ENCODE results near the gene CLCN5.

DNA sequence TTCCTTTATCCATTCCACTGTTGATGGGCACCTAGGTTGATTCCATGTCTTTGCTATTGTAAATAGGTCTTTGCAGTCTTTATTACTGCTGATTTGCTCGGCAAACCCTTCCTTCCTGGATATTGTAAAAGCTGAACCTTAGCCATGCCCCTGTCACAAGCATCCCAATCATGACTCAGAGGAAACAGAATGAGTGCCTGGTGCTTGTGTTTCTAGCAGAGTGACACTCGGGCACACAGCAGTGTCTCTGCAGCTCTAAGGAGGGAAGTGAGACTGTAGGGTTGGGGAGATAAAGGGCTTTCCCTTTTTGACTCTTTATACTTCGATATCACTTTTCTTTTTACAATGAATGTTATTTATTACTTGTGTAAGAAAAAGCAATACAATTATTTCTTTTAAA is 195.1 kb downstream of the CLCN5 start:
- TF ChIP-seq, protein P1, sequence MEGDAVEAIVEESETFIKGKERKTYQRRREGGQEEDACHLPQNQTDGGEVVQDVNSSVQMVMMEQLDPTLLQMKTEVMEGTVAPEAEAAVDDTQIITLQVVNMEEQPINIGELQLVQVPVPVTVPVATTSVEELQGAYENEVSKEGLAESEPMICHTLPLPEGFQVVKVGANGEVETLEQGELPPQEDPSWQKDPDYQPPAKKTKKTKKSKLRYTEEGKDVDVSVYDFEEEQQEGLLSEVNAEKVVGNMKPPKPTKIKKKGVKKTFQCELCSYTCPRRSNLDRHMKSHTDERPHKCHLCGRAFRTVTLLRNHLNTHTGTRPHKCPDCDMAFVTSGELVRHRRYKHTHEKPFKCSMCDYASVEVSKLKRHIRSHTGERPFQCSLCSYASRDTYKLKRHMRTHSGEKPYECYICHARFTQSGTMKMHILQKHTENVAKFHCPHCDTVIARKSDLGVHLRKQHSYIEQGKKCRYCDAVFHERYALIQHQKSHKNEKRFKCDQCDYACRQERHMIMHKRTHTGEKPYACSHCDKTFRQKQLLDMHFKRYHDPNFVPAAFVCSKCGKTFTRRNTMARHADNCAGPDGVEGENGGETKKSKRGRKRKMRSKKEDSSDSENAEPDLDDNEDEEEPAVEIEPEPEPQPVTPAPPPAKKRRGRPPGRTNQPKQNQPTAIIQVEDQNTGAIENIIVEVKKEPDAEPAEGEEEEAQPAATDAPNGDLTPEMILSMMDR (IDR thresholded peaks at IDR 0.05; ENCODE audit: low read depth, low read length, poor library complexity, severe bottlenecking), result no peak
- TF ChIP-seq EZH2phosphoT487 (IDR thresholded peaks at IDR 0.05; ENCODE audit: borderline replicate concordance, low read length), result no peak
